ENCODE measurements around the gene ADGRE2. TPM values are rescaled to one million over a fixed set of nuclear protein-coding genes. Genes with fewer than 3 reads are reported as not detected.
"Not testable (repeated sequence)": the region's sequence is repeated elsewhere in the genome, so short reads cannot be mapped to it uniquely, and the experiment has no call there.

The ADGRE2 gene
- total RNA-seq, 1 experiment from 2014 or later = 0.21 TPM

DNA sequence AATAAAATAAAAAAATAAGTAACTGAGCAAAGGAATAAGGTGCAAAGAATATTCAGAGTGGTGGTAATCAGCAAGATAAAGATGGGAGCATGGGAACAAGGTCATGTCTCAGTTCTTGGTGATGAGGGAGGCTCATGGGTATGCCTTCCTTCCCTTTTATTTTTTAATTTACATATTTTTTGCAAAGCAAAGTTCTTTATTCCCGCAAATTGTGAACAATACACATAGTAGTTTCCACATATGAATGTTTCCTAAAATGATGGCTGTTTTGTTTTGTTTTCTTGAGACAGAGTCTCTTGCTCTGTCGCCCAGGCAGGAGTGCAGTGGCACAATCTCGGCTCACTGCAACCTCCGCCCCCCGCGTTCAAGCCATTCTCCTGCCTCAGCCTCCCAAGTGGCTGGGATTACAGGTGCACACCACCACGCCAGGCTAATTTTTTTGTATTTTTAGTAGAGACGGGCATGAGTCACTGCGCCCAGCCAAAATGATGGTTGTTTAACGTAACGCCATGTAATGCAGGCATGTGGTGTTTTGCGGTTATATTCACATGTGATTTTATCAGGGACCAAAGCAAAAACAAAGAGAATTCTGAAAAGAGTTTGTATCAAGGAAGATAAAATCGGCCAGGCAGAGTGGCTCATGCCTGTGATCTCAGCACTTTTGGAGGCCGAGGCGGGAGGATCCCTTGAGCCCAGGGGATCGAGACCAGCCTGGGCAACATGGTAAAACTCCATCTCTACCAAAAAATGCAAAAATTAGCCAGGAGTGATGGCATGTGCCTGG, 4.5 kb upstream of the ADGRE2 start:
- no peaks in the 10 kb centered on the region for H3K9me3 ChIP-seq (ENCODE audit: control insufficient read depth, insufficient read depth, low read depth, low read length)
- intact Hi-C loops (cut with micrococcal nuclease; ENCODE audit: unreplicated experiment) (no loop called here), in situ Hi-C loops (cut with HindIII; ENCODE audit: low pct_unique_long_range_greater_than_20kb, low sequenced_read_pairs) (no loop called here)
- H3K36me3 ChIP-seq (ENCODE audit: control insufficient read depth, insufficient read depth, low read length) = no peaks in the 10 kb centered on the region
- no peak overlapping the region for H3K4me3 ChIP-seq (ENCODE audit: low read depth in 2 of 2, low read length in 2 of 2)
- no peak for TF ChIP-seq TCF7L2 (IDR thresholded peaks at IDR 0.05; ENCODE audit: low read depth, low read length)
- TF ChIP-seq CTCF (IDR thresholded peaks at IDR 0.05) = no peak
- no peak for TF ChIP-seq SIN3A (IDR thresholded peaks at IDR 0.05; ENCODE audit: borderline replicate concordance, insufficient read depth, low read depth, low read length)
- no peak for TF ChIP-seq POLR2AphosphoS5 (IDR thresholded peaks at IDR 0.05; ENCODE audit: low read depth, low read length)
- TF ChIP-seq, protein P1, sequence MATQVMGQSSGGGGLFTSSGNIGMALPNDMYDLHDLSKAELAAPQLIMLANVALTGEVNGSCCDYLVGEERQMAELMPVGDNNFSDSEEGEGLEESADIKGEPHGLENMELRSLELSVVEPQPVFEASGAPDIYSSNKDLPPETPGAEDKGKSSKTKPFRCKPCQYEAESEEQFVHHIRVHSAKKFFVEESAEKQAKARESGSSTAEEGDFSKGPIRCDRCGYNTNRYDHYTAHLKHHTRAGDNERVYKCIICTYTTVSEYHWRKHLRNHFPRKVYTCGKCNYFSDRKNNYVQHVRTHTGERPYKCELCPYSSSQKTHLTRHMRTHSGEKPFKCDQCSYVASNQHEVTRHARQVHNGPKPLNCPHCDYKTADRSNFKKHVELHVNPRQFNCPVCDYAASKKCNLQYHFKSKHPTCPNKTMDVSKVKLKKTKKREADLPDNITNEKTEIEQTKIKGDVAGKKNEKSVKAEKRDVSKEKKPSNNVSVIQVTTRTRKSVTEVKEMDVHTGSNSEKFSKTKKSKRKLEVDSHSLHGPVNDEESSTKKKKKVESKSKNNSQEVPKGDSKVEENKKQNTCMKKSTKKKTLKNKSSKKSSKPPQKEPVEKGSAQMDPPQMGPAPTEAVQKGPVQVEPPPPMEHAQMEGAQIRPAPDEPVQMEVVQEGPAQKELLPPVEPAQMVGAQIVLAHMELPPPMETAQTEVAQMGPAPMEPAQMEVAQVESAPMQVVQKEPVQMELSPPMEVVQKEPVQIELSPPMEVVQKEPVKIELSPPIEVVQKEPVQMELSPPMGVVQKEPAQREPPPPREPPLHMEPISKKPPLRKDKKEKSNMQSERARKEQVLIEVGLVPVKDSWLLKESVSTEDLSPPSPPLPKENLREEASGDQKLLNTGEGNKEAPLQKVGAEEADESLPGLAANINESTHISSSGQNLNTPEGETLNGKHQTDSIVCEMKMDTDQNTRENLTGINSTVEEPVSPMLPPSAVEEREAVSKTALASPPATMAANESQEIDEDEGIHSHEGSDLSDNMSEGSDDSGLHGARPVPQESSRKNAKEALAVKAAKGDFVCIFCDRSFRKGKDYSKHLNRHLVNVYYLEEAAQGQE (IDR thresholded peaks at IDR 0.05; ENCODE audit: insufficient read depth in 1 of 2, low read depth in 2 of 2, low read length in 1 of 2) = no peak
- ATAC-seq (no peak), DNase-seq (ENCODE audit: low read depth, low spot score) (no peak)
- no peaks in the 10 kb centered on the region for H3K27me3 ChIP-seq (ENCODE audit: control insufficient read depth, insufficient read depth, low read length)
- H3K4me1 ChIP-seq (ENCODE audit: control insufficient read depth, insufficient read depth, low read length) = no peaks in the 10 kb centered on the region
- no peak overlapping the region for H3K27ac ChIP-seq (ENCODE audit: low read length)
- ChIA-PET POLR2A (no interaction called here), CTCF (no interaction called here)
- no TSS peak for BruUV-seq (replicated peaks)

- H3K4me3 ChIP-seq (ENCODE audit: low read depth in 2 of 2, low read length in 2 of 2); H3K36me3 ChIP-seq (ENCODE audit: control insufficient read depth, insufficient read depth, low read length); H3K4me1 ChIP-seq (ENCODE audit: control insufficient read depth, insufficient read depth, low read length); BruUV-seq (replicated peaks); H3K27me3 ChIP-seq (ENCODE audit: control insufficient read depth, insufficient read depth, low read length); DNase-seq (ENCODE audit: low read depth, low spot score); POLR2A ChIA-PET; intact Hi-C loops (cut with micrococcal nuclease; ENCODE audit: unreplicated experiment); H3K27ac ChIP-seq (ENCODE audit: low read length); H3K9me3 ChIP-seq (ENCODE audit: control insufficient read depth, insufficient read depth, low read depth, low read length); ATAC-seq; in situ Hi-C loops (cut with HindIII; ENCODE audit: low pct_unique_long_range_greater_than_20kb, low sequenced_read_pairs); CTCF ChIA-PET: not testable (repeated sequence)
Observed at GRCh38 chr19:14781713-14782536, 3.6 kb upstream of the ADGRE2 start.

GRCh38 chr19:14780622-14781225, 2.4 kb upstream of the ADGRE2 start:
- H3K36me3 ChIP-seq (ENCODE audit: control insufficient read depth, insufficient read depth, low read length); H3K27ac ChIP-seq (ENCODE audit: low read length); DNase-seq (ENCODE audit: low read depth, low spot score); in situ Hi-C loops (cut with HindIII; ENCODE audit: low pct_unique_long_range_greater_than_20kb, low sequenced_read_pairs); BruUV-seq (replicated peaks); H3K4me1 ChIP-seq (ENCODE audit: control insufficient read depth, insufficient read depth, low read length); CTCF ChIA-PET; H3K27me3 ChIP-seq (ENCODE audit: control insufficient read depth, insufficient read depth, low read length); H3K9me3 ChIP-seq (ENCODE audit: control insufficient read depth, insufficient read depth, low read depth, low read length); intact Hi-C loops (cut with micrococcal nuclease; ENCODE audit: unreplicated experiment); H3K4me3 ChIP-seq (ENCODE audit: low read depth in 2 of 2, low read length in 2 of 2): not testable (repeated sequence)
- peak; percentile 52 for ATAC-seq
- POLR2A ChIA-PET = interaction anchor here (0.6 kb wide), 1 partner anchor 15 kb away, joined by 8 read pairs; no protein-coding TSS in a partner anchor

Data from Panc1 (cell line).